A549 (cell line): ENCODE results near the gene PSMD12. TPM values are rescaled to one million over a fixed set of nuclear protein-coding genes. Genes with fewer than 3 reads are reported as not detected.

Experiments
- ATAC-seq, 2 experiments: fragments of 200-7000 bp in 1 of 2; fragments of >200 bp in 1 of 2; cut with Nextera tagmentation in 1 of 2; cut with Tn5 transposase in 1 of 2; 3 replicates each; pipeline versions ENCODE4 v1.8.0 to v1.9.1; 2018 to 2020; ENCODE audit warnings: mild to moderate bottlenecking in 1 of 2, moderate library complexity in 1 of 2
- CTCF ChIA-PET: fragments of 300-600 bp; sonication (Branson Sonifier 250); formaldehyde crosslinking; extraction: SDS; loops from one replicate; lab custom pipeline; 2021; ENCODE audit warnings: antibody characterized with exemption, inconsistent platforms; lab: Yijun Ruan, JAX
- POLR2A ChIA-PET: fragments of 350-600 bp; formaldehyde crosslinking; extraction: SDS; loops from one replicate; lab custom pipeline; 2021; ENCODE audit warnings: antibody characterized with exemption, inconsistent platforms; lab: Yijun Ruan, JAX
- DNase-seq, 2 experiments: peaks; one replicate each; pipeline versions ENCODE4 v3.0.0 to v3.0.0-alpha.2; 2011 to 2016; ENCODE audit warnings: low read depth in 1 of 2, low spot score in 1 of 2
- FAIRE-seq: peaks from 2 replicates; lab custom pipeline; 2011; peaks lifted over from hg19 to GRCh38; lab: Jason Lieb, UNC
- H3K27ac ChIP-seq, 2 experiments: fragments of >200 bp; sonication (Bioruptor Twin); formaldehyde crosslinking; 3 replicates each; pipeline ENCODE4 v1.5.1; 2016 to 2017
- H3K4me1 ChIP-seq: fragments of >200 bp; sonication (Bioruptor Twin); formaldehyde crosslinking; 3 replicates; pipeline ENCODE4 v1.6.1; 2016
- H3K4me2 ChIP-seq: fragments of >200 bp; sonication (Bioruptor Twin); formaldehyde crosslinking; 3 replicates; pipeline ENCODE4 v1.6.1; 2016
- H3K4me3 ChIP-seq: fragments of >200 bp; sonication (Bioruptor Twin); formaldehyde crosslinking; 3 replicates; pipeline ENCODE4 v1.5.1; 2016
- H3K9me3 ChIP-seq: fragments of >200 bp; sonication (Bioruptor Twin); formaldehyde crosslinking; 3 replicates; pipeline ENCODE4 v1.6.1; 2016
- CBX2 ChIP-seq: fragments of 200-600 bp; sonication (generic); IDR thresholded peaks from 2 replicates; pipeline ENCODE4 v1.6.1; 2016; ENCODE audit warnings: low read depth, mild to moderate bottlenecking, borderline replicate concordance
- CHD4 ChIP-seq: fragments of 200-600 bp; sonication (generic); IDR thresholded peaks from 2 replicates; pipeline ENCODE4 v1.6.1; 2016; ENCODE audit warnings: antibody characterized with exemption, mild to moderate bottlenecking, borderline replicate concordance
- ESRRA ChIP-seq: fragments of 150-350 bp; IDR thresholded peaks from 2 replicates; pipeline ENCODE4 v1.6.1; 2014; ENCODE audit warnings: mild to moderate bottlenecking, low read length, borderline replicate concordance
- FOXS1 ChIP-seq: fragments of 250-450 bp; sonication (Bioruptor Pico); IDR thresholded peaks from 2 replicates; pipeline ENCODE4 v1.5.0; 2020; ENCODE audit warnings: mild to moderate bottlenecking, moderate library complexity
- HDAC2 ChIP-seq: fragments of 200-600 bp; sonication (generic); IDR thresholded peaks from 2 replicates; pipeline ENCODE4 v1.6.1; 2016
- HES2 ChIP-seq: fragments of >200 bp; sonication (Bioruptor Twin); formaldehyde crosslinking; IDR thresholded peaks from 2 replicates; pipeline ENCODE4 v1.6.1; 2016
- HEYL ChIP-seq: fragments of 250-450 bp; sonication (Bioruptor Pico); IDR thresholded peaks from 2 replicates; pipeline ENCODE4 v1.8.0; 2021; ENCODE audit warnings: mild to moderate bottlenecking, moderate library complexity
- JUN ChIP-seq, 2 experiments: fragments of >200 bp; sonication (Bioruptor Twin); formaldehyde crosslinking; IDR thresholded peaks; 2 replicates in 1 of 2; 3 replicates in 1 of 2; pipeline ENCODE4 v1.6.1; 2016 to 2017
- JUNB ChIP-seq: fragments of >200 bp; sonication (Bioruptor Twin); formaldehyde crosslinking; IDR thresholded peaks from 2 replicates; pipeline ENCODE4 v1.6.1; 2016
- KDM1A ChIP-seq: fragments of 200-600 bp; sonication (generic); IDR thresholded peaks from 2 replicates; pipeline ENCODE4 v1.6.1; 2016; ENCODE audit warnings: low read depth, mild to moderate bottlenecking
- NFE2L2 ChIP-seq: fragments of 150-350 bp; conservative IDR thresholded peaks from 2 replicates; pipeline ENCODE4 v1.6.1; 2014; ENCODE audit warnings: low read length
- PHF8 ChIP-seq: fragments of 200-600 bp; sonication (generic); IDR thresholded peaks from 2 replicates; pipeline ENCODE4 v1.6.1; 2016; ENCODE audit warnings: low read depth, mild to moderate bottlenecking, antibody characterized with exemption, moderate library complexity, borderline replicate concordance
- POLR2A ChIP-seq: IDR thresholded peaks from 2 replicates; pipeline ENCODE4 v1.6.1; 2012; ENCODE audit warnings: mild to moderate bottlenecking, low read length
- POLR2AphosphoS2 ChIP-seq: conservative IDR thresholded peaks from 2 replicates; pipeline ENCODE4 v1.6.1; 2012; ENCODE audit warnings: low read length, improper control_type of control experiment, inconsistent platforms
- RCOR1 ChIP-seq: fragments of 150-350 bp; IDR thresholded peaks from 2 replicates; pipeline ENCODE4 v1.6.1; 2014; ENCODE audit warnings: antibody characterized with exemption, low read length, low read depth
- RFX5 ChIP-seq: fragments of 450-650 bp; IDR thresholded peaks from 2 replicates; pipeline ENCODE4 v1.7.1; 2014; ENCODE audit warnings: antibody characterized with exemption, mild to moderate bottlenecking, moderate library complexity
- SMC3 ChIP-seq: fragments of >200 bp; sonication (Bioruptor Twin); formaldehyde crosslinking; IDR thresholded peaks from 3 replicates; pipeline ENCODE4 v1.6.1; 2018; ENCODE audit warnings: inconsistent platforms
- SREBF2 ChIP-seq: fragments of 450-650 bp; IDR thresholded peaks from 2 replicates; pipeline ENCODE4 v1.6.1; 2014; ENCODE audit warnings: mild to moderate bottlenecking, moderate library complexity
- ZFP36 ChIP-seq: fragments of 450-650 bp; IDR thresholded peaks from 2 replicates; pipeline ENCODE4 v1.6.1; 2014; ENCODE audit warnings: borderline replicate concordance; ENCODE audit not compliant: partially characterized antibody
- ZSCAN20 ChIP-seq: fragments of 250-450 bp; sonication (Bioruptor Pico); IDR thresholded peaks from 2 replicates; pipeline ENCODE4 v1.8.0; 2022; ENCODE audit warnings: mild to moderate bottlenecking, moderate library complexity
- WGBS: methylation state at CpG from one replicate; pipeline ENCODE4 v1.1.6; 2017; ENCODE audit errors: missing lambda C conversion rate; 5-methylcytosine and 5-hydroxymethylcytosine counted together
- polyA plus RNA-seq, 4 experiments: library from polyadenylated mRNA; depleted of rRNA in 3 of 4; stranded (reverse); fragments of >200 nt; fragmentation: RNase III in 1 of 4; extraction: RNeasy Plus Mini Kit Qiagen cat#74134 plus additional on column Dnase treatment in 1 of 4; gene quantifications; 2 replicates in 3 of 4; 3 replicates in 1 of 4; pipeline ENCODE4 v1.2.3, GENCODE V29; 2011 to 2017
- TF ChIP-seq, protein P1 (sequence below): fragments of 150-350 bp; IDR thresholded peaks from 2 replicates; pipeline ENCODE4 v1.6.1; 2014; ENCODE audit warnings: low read depth, mild to moderate bottlenecking, low read length
- TF ChIP-seq, protein P2 (sequence below): fragments of 450-650 bp; IDR thresholded peaks from 2 replicates; pipeline ENCODE4 v1.6.1; 2014; ENCODE audit warnings: antibody characterized with exemption
- TF ChIP-seq, protein P3 (sequence below): fragments of >200 bp; sonication (Bioruptor Twin); formaldehyde crosslinking; IDR thresholded peaks from 3 replicates; pipeline ENCODE4 v1.6.1; 2016

The PSMD12 gene
- polyA plus RNA-seq, 2 of the 4 experiments (the other 2 are of a cell fraction), result 104 to 106 TPM

GRCh38 chr17:67415291-67415690 lies 48.9 kb upstream of the PSMD12 start:
- Histone ChIP-seq H3K9me3 (0 out of 3 replicates have a peak, but pooled peaks cover 3% of the 10 kb centered on the region), H3K4me1 (peaks cover 7% of the 10 kb centered on the region; the same call in 2 of the 3 replicates)
- FAIRE-seq (no peak), DNase-seq (no peak), ATAC-seq (no peak)
- POLR2A ChIA-PET, result no interaction called here
- WGBS, result 82% methylated on average over 7 of the region's 7 CpGs
- no peak for TF ChIP-seq HES2
- TF ChIP-seq, all 56 proteins: peak for 0
- no peak overlapping the region for H3K4me2 ChIP-seq
- CTCF ChIA-PET, result no interaction called here
- H3K27ac ChIP-seq, result no peak overlapping the region
- H3K4me3 ChIP-seq, result no peak overlapping the region

GRCh38 chr17:67414559-67414958 lies 48.2 kb upstream of the PSMD12 start:
- H3K27ac ChIP-seq, result no peak overlapping the region
- ChIA-PET POLR2A (no interaction called here), CTCF (no interaction called here)
- ATAC-seq, result no peak
- TF ChIP-seq KDM1A, result no peak
- TF ChIP-seq ZSCAN20 (CRISPR knock-in tag), result no peak
- TF ChIP-seq JUNB, result no peak
- TF ChIP-seq RFX5, result no peak
- TF ChIP-seq JUN (IDR thresholded peaks at IDR 0.05), result no peak
- TF ChIP-seq, protein P1, sequence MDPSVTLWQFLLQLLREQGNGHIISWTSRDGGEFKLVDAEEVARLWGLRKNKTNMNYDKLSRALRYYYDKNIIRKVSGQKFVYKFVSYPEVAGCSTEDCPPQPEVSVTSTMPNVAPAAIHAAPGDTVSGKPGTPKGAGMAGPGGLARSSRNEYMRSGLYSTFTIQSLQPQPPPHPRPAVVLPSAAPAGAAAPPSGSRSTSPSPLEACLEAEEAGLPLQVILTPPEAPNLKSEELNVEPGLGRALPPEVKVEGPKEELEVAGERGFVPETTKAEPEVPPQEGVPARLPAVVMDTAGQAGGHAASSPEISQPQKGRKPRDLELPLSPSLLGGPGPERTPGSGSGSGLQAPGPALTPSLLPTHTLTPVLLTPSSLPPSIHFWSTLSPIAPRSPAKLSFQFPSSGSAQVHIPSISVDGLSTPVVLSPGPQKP, result no peak
- no peak for TF ChIP-seq NFE2L2
- no peak for TF ChIP-seq HEYL
- TF ChIP-seq SREBF2, result no peak
- TF ChIP-seq, protein P2, sequence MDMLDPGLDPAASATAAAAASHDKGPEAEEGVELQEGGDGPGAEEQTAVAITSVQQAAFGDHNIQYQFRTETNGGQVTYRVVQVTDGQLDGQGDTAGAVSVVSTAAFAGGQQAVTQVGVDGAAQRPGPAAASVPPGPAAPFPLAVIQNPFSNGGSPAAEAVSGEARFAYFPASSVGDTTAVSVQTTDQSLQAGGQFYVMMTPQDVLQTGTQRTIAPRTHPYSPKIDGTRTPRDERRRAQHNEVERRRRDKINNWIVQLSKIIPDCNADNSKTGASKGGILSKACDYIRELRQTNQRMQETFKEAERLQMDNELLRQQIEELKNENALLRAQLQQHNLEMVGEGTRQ, result no peak
- TF ChIP-seq SMC3, result no peak
- no peak for TF ChIP-seq PHF8
- TF ChIP-seq RCOR1, result no peak
- no peak for TF ChIP-seq FOXS1 (CRISPR knock-in tag)
- H3K4me3 ChIP-seq, result no peak overlapping the region
- H3K4me2 ChIP-seq, result no peak overlapping the region
- WGBS, result 92% methylated on average over 2 of the region's 2 CpGs
- no peak for FAIRE-seq
- DNase-seq, result no peak
- H3K4me1 ChIP-seq, result peaks cover 7% of the 10 kb centered on the region; the same call in 2 of the 3 replicates
- H3K9me3 ChIP-seq, result 0 out of 3 replicates have a peak, but pooled peaks cover 3% of the 10 kb centered on the region

DNA sequence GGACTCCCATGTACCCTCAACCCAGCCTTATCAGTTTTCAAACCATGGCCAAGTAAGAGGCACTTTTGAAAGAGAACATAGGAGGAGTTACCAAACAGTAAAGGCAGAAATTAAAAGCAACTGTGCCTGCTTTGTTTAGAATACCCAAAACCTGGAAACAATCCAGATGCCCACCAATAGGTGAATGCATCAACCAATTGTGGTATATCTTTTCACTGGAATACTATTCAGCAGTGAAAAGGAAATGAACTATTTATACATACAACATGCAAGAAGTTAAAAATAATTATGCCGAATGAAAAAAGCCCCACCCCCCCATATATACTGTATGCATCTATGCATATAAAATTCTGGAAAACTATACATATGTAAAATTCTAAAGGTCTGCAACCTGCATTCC lies 47.8 kb upstream of the PSMD12 start:
- FAIRE-seq, result no peak
- no peak for DNase-seq
- ChIA-PET CTCF (no interaction called here), POLR2A (no interaction called here)
- TF ChIP-seq ZFP36 (no peak), HEYL (no peak), KDM1A (0 out of 2 replicates have a peak, but pooled peaks have one; percentile 50), HDAC2 (peak; percentile 70; the same call in 1 of the 2 replicates)
- TF ChIP-seq, protein P3, sequence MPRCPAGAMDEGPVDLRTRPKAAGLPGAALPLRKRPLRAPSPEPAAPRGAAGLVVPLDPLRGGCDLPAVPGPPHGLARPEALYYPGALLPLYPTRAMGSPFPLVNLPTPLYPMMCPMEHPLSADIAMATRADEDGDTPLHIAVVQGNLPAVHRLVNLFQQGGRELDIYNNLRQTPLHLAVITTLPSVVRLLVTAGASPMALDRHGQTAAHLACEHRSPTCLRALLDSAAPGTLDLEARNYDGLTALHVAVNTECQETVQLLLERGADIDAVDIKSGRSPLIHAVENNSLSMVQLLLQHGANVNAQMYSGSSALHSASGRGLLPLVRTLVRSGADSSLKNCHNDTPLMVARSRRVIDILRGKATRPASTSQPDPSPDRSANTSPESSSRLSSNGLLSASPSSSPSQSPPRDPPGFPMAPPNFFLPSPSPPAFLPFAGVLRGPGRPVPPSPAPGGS, result no peak
- Histone ChIP-seq H3K27ac (no peak overlapping the region), H3K4me3 (no peak overlapping the region), H3K9me3 (0 out of 3 replicates have a peak, but pooled peaks cover 3% of the 10 kb centered on the region), H3K4me2 (no peak overlapping the region), H3K4me1 (peaks cover 7% of the 10 kb centered on the region; the same call in 2 of the 3 replicates)
- no peak for ATAC-seq
- 84% methylated on average over 1 of the region's 1 CpG for WGBS

DNA sequence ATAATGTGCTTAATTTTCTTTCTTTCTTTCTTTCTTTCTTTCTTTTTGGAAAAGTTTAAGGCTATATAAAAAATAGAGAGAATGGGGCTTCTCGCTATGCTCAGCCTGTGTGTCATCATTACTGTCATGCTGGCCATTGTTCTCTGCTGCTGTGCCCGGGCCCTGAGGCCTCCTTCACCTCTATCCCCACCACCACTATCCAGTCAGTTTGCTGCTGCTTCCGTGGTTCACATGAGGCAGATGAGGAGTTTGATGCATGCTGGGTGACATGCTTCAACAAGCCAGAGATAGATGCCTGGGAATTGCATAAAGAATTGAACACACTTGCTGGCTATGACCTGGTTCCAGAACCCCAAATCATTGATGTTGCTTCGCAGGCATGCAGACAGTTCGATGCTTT lies 47.0 kb upstream of the PSMD12 start:
- POLR2A ChIA-PET, result no interaction called here
- ATAC-seq, result no peak
- no peak overlapping the region for H3K4me2 ChIP-seq
- CTCF ChIA-PET, result no interaction called here
- no peak overlapping the region for H3K4me3 ChIP-seq
- H3K4me1 ChIP-seq, result peaks cover 7% of the 10 kb centered on the region; the same call in 2 of the 3 replicates
- WGBS, result 72% methylated on average over 5 of the region's 5 CpGs
- DNase-seq, result no peak
- no peak for FAIRE-seq
- H3K9me3 ChIP-seq, result 0 out of 3 replicates have a peak, but pooled peaks cover 3% of the 10 kb centered on the region
- TF ChIP-seq, protein P1, result no peak
- TF ChIP-seq SREBF2 (no peak), CHD4 (no peak), CBX2 (no peak), POLR2AphosphoS2 (no peak), POLR2A (no peak), ESRRA (no peak)
- TF ChIP-seq, protein P2, result no peak
- H3K27ac ChIP-seq, result no peak overlapping the region
